GM12873 (cell line): ENCODE measurements around the gene GRB10.
A peak's percentile ranks its signal among the peaks of the same experiment; 100 is the strongest.

Experiments used
- TF ChIP-seq, protein P1 (sequence below): IDR thresholded peaks from 2 replicates; pipeline ENCODE4 v1.5.1; 2012; ENCODE audit warnings: low read depth, mild to moderate bottlenecking, moderate library complexity, low read length, control low read depth; ENCODE audit not compliant: insufficient read depth; ENCODE audit errors: missing control alignments

The GRB10 gene

DNA sequence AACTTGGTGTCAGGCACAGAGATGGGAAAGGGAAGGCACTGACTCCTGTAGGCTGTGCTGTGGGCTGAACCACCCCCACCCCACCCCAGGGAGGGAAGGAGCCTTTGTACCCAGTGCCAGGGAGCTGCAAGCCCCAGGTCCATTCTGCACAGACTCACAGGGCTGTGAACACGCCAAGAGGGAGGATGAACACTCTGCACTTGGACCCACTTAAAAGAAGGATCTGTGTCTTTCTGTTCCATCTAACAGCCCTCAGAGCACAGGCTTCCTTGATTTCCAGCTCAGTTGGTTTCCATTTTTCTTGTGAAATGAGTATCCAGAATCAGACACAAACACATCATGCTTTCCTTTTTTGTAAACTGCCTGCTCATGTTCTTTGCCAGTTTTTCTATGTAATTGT, 84.9 kb downstream of the GRB10 start:
- TF ChIP-seq, protein P1, sequence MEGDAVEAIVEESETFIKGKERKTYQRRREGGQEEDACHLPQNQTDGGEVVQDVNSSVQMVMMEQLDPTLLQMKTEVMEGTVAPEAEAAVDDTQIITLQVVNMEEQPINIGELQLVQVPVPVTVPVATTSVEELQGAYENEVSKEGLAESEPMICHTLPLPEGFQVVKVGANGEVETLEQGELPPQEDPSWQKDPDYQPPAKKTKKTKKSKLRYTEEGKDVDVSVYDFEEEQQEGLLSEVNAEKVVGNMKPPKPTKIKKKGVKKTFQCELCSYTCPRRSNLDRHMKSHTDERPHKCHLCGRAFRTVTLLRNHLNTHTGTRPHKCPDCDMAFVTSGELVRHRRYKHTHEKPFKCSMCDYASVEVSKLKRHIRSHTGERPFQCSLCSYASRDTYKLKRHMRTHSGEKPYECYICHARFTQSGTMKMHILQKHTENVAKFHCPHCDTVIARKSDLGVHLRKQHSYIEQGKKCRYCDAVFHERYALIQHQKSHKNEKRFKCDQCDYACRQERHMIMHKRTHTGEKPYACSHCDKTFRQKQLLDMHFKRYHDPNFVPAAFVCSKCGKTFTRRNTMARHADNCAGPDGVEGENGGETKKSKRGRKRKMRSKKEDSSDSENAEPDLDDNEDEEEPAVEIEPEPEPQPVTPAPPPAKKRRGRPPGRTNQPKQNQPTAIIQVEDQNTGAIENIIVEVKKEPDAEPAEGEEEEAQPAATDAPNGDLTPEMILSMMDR = no peak

DNA sequence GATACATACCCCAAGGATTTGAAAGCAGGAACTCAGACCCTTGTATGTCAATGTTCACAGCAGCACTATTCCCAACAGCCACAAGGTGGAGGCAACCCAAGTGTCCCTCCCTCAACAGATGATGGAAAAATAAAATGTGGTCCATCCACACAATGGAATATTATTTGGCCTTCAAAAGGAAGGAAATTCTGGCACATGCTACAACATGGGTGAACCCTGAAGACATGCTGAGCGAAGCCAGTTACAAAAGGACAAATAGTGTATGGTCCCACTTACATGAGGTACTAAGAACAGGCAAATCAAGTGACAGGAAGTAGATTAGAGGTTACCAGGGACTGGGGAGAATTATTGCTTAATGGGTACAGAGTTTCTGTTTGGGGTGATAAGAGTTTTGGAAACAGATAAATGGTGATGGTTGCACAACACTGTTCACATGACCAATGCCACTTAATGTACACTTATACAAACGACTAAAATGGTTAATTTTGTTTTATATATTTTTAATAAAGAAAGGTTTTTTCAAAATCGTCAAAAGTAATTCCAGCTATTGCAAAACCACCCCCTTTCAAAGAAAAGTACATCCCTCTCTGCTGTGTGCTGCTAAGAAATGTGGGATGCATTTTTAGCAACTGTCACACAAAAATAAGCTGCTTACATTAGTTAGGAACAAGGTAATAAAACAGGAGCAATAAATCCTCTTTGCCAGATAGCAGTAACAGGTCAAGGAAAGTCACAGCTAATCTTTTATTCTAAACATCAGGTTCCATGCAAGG, 85.7 kb downstream of the GRB10 start:
- TF ChIP-seq, protein P1 = peak; percentile 52

DNA sequence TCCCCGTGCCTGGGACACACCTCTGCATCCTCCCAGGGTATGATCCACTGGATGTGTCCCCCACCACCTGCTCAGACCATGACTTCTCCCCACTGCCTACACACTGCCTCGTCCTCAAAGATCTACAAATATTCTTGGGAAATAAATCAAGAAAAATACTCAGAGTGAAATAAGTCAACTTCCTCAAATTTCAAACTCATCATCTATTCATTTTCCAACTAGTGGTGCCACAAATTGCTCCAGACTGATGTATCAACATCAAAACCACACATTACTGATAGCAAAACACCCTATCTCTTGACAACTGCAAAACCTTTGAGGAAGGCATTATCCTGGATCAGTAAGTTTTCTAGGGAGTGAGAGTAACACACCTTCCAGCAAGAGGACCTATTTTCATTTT, 87.7 kb downstream of the GRB10 start:
- TF ChIP-seq, protein P1 = no peak

DNA sequence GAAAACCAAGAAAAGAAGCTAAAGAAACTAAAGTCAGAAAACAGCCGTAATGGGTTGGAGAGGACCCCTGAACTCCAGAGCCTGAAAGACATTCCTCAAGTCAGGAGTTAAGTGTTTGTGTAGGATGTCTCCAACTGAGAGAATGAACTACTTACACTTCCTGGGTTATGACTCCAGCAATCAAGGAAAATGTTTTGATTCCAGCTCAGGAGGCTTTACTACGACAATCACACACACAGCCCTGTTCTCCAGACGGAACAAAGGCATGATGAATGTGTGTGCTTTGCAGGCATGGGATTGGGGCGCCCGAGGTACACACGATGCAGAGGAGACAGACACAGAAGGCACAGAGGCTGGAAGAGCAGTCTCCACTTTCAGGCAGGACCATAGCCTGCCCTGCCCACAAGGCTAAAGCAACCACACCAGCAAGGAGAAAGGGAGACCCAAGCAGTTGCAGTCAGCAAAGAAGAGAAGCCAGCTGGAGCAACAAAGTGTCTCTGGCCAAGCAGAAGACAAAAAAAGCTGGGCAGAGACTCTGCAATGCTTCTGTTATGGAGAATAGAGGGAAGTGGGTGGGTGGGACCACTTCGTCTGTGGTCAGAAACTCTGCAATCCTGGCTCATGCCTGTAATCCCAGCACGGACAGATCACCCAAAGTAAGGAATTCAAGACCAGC, 89.1 kb downstream of the GRB10 start:
- TF ChIP-seq, protein P1 = no peak

DNA sequence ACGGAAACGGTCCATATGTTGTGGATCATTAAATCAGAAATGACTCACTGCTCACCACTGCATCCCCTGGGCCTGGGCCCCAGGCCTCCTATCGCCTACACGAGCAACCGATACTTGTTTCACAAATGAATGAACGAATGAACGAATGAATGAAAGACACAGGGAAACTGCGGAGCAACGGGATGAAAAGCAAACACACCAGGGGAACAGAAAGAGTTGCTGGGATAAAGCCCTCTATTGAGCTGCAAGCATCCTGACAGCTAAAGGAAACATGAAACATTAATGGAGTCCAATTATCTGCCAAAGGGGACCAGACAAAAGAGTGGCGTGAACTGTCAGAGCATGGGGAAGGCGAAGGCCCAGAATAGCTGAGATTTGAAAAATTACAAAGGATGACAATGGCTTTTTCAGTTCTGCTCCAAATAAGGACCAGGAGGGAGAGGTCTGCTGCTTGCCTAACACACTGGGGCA, 92.1 kb downstream of the GRB10 start:
- TF ChIP-seq, protein P1 = no peak

DNA sequence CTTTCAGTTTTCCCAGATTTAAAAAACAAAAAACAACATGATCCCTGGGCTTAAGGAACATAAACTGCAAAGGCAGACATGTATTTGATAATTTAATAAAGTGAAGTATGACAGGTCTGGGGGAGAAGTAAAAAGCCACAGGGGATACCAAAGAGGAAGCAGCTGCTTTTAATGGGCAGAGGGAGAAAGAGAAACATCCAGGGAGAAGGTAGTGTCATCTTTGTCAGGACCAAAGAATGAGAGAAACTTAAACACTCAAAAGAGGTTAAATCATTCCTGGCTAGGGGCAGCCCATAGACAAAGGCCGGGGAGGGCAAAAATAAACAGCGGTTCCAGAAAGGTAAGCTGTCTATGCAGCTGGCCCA, 94.5 kb downstream of the GRB10 start:
- TF ChIP-seq, protein P1 = no peak

DNA sequence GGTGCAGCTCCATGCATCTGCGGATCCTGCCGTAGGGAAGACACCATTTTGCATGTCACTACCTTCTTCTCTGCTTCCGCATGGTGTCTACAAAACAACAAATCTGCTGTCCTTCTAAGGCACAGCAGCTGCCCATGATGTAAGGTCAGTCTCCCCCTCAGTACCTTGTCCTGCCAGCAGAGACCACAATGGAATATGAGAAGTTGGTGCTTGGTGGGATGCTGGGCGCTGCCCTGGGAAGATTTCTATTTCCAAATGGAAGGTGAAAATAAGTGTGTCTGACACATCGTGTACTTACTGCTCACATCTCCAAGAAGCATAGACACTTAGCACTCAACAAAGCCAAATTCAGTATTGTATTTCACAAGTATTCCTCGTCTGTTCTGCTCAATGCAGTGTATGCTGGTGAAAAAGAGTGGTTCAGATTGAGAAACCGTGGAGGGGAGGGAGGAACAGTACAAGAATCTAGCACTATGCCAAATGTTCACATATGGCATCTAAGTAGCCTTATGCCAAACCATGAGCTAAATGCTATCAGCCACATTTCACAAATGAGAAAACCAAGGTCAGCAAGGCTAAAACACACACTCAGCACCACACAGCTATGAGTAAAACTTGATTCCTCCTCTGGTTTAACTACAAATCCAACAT, 95.0 kb downstream of the GRB10 start:
- TF ChIP-seq, protein P1 = no peak
